Endothelial cell of umbilical vein (primary cell): ENCODE measurements around the gene HSPA9. TPM values are rescaled to one million over a fixed set of nuclear protein-coding genes. Genes with fewer than 3 reads are reported as not detected.

ENCODE experiments used
- BruUV-seq: library from RNA; stranded (reverse); fragments of 400-500 nt; replicated peaks from 2 replicates; lab custom pipeline; 2021; lab: Mats Ljungman, UMichigan
- CTCF ChIA-PET: fragments of 300-600, 350-600 bp; sonication (Branson Sonifier 250); formaldehyde crosslinking; loops from one replicate; lab custom pipeline; 2021; ENCODE audit warnings: antibody characterized with exemption, inconsistent platforms; lab: Charles Lee
- POLR2A ChIA-PET: fragments of 300-600, 350-600 bp; sonication (Branson Sonifier 250); formaldehyde crosslinking; loops from one replicate; lab custom pipeline; 2021; ENCODE audit warnings: antibody characterized with exemption, inconsistent platforms; lab: Charles Lee
- DNase-seq: peaks from one replicate; pipeline ENCODE4 v3.0.0-alpha.2; 2011; ENCODE audit warnings: low read depth, low spot score
- FAIRE-seq: peaks from 2 replicates; lab custom pipeline; 2011; peaks lifted over from hg19 to GRCh38; lab: Jason Lieb, UNC
- H2AFZ ChIP-seq: 2 replicates; pipeline ENCODE4 v1.6.0; 2012; ENCODE audit warnings: low read depth, low read length, control low read depth, inconsistent platforms
- H3K27ac ChIP-seq: 2 replicates; pipeline ENCODE4 v1.5.1; 2011; ENCODE audit warnings: low read depth, mild to moderate bottlenecking, control low read depth, low read length, moderate library complexity; ENCODE audit not compliant: insufficient read depth
- H3K27me3 ChIP-seq, 2 experiments: 2 replicates each; pipeline versions ENCODE4 v1.6.0 to v1.6.1; 2011; ENCODE audit warnings: low read length in 2 of 2, mixed read lengths in 1 of 2; ENCODE audit not compliant: control insufficient read depth in 2 of 2, insufficient read depth in 2 of 2
- H3K36me3 ChIP-seq, 2 experiments: 2 replicates in 1 of 2; 3 replicates in 1 of 2; pipeline ENCODE4 v1.5.1; 2011; ENCODE audit warnings: low read length in 2 of 2, mild to moderate bottlenecking in 1 of 2, moderate library complexity in 1 of 2; ENCODE audit not compliant: control insufficient read depth in 2 of 2, insufficient read depth in 2 of 2; ENCODE audit errors: extremely low read depth in 1 of 2
- H3K4me1 ChIP-seq: 3 replicates; pipeline ENCODE4 v1.5.1; 2011; ENCODE audit warnings: mild to moderate bottlenecking, low read length; ENCODE audit not compliant: control insufficient read depth, insufficient read depth; ENCODE audit errors: extremely low read depth
- H3K4me2 ChIP-seq: 2 replicates; pipeline ENCODE4 v1.6.1; 2011; ENCODE audit warnings: low read length, control low read depth, mixed read lengths; ENCODE audit not compliant: insufficient read depth
- H3K4me3 ChIP-seq, 3 experiments: fragments of 200-600 bp in 1 of 3; sonication (generic), shearing (Covaris generic) in 1 of 3; replicated peaks in 1 of 3; 2 replicates each; pipeline ENCODE4 v1.5.1; 2011 to 2016; ENCODE audit warnings: control low read depth in 3 of 3, low read length in 3 of 3, mild to moderate bottlenecking in 2 of 3, inconsistent platforms in 1 of 3, low read depth in 1 of 3, moderate library complexity in 1 of 3; ENCODE audit not compliant: insufficient read depth in 1 of 3
- H3K79me2 ChIP-seq: 2 replicates; pipeline ENCODE4 v1.6.0; 2012; ENCODE audit warnings: low read length, inconsistent platforms; ENCODE audit not compliant: control insufficient read depth, insufficient read depth
- H3K9ac ChIP-seq: replicated peaks from 2 replicates; pipeline ENCODE3; 2011; ENCODE audit warnings: low read length, control low read depth; ENCODE audit not compliant: insufficient read depth; ENCODE audit errors: extremely low read depth
- H3K9me1 ChIP-seq: replicated peaks from 3 replicates; pipeline ENCODE4 v1.6.0; 2011; ENCODE audit warnings: mild to moderate bottlenecking, low read length; ENCODE audit not compliant: control insufficient read depth, insufficient read depth; ENCODE audit errors: extremely low read depth
- H3K9me3 ChIP-seq: replicated peaks from 2 replicates; pipeline ENCODE4 v1.5.1; 2012; ENCODE audit warnings: low read length, inconsistent platforms; ENCODE audit not compliant: control insufficient read depth, insufficient read depth
- H4K20me1 ChIP-seq: replicated peaks from 2 replicates; pipeline ENCODE3; 2011; ENCODE audit warnings: mild to moderate bottlenecking, low read length; ENCODE audit not compliant: control insufficient read depth, insufficient read depth; ENCODE audit errors: extremely low read depth
- EZH2 ChIP-seq: IDR thresholded peaks from 2 replicates; pipeline ENCODE4 v1.6.1; 2012; ENCODE audit warnings: borderline replicate concordance, low read depth, mild to moderate bottlenecking, moderate library complexity, low read length, inconsistent platforms; ENCODE audit not compliant: severe bottlenecking
- FOS ChIP-seq: IDR thresholded peaks from 2 replicates; pipeline ENCODE4 v1.6.1; 2011; ENCODE audit warnings: mild to moderate bottlenecking, low read length, moderate library complexity, borderline replicate concordance; ENCODE audit not compliant: insufficient read depth
- GATA2 ChIP-seq: IDR thresholded peaks from 2 replicates; pipeline ENCODE4 v1.7.0; 2011; ENCODE audit warnings: low read depth, mild to moderate bottlenecking, moderate library complexity, mixed read lengths, low read length; ENCODE audit not compliant: insufficient read length, insufficient read depth
- JUN ChIP-seq: IDR thresholded peaks from 2 replicates; pipeline ENCODE4 v1.6.1; 2011; ENCODE audit warnings: borderline replicate concordance, low read depth; ENCODE audit not compliant: insufficient read length, insufficient read depth
- MAX ChIP-seq: IDR thresholded peaks from 2 replicates; pipeline ENCODE4 v1.6.1; 2011; ENCODE audit not compliant: insufficient read depth, insufficient read length
- MYC ChIP-seq: IDR thresholded peaks from one replicate; pipeline ENCODE4 v1.6.1; 2011; ENCODE audit warnings: mild to moderate bottlenecking, low read depth, low read length
- POLR2A ChIP-seq: IDR thresholded peaks from 2 replicates; pipeline ENCODE4 v1.6.1; 2012; ENCODE audit warnings: low read depth, mild to moderate bottlenecking, control low read depth, low read length
- POLR2AphosphoS5 ChIP-seq: IDR thresholded peaks from 2 replicates; pipeline ENCODE4 v1.6.1; 2012; ENCODE audit warnings: low read depth, mild to moderate bottlenecking, control low read depth, low read length, moderate library complexity; ENCODE audit not compliant: insufficient read depth
- dilution Hi-C: fragments of 300-500 bp; cut with MboI; formaldehyde crosslinking; loops from one replicate; pipeline ENCODE4 v1.15.0; 2019; ENCODE audit warnings: low sequenced_read_pairs; ENCODE audit not compliant: extremely low pct_ligation_motif_present
- intact Hi-C: fragments of 100-400 bp; cut with micrococcal nuclease; formaldehyde crosslinking; loops from one replicate; pipeline ENCODE4 v1.10.0; 2022
- polyA plus RNA-seq, 4 experiments: library from polyadenylated mRNA; depleted of rRNA in 3 of 4; stranded (reverse) in 3 of 4; unstranded in 1 of 4; fragments of >200 nt; gene quantifications; 2 replicates each; pipeline versions ENCODE4 v1.2.1 to v1.2.3, GENCODE V29; 2011 to 2012; ENCODE audit warnings: missing spikeins in 1 of 4
- total RNA-seq: library from RNA; stranded (reverse); gene quantifications from 2 replicates; pipeline ENCODE4 v1.2.3, GENCODE V29; 2021
- TF ChIP-seq, protein P1 (sequence below), 2 donors: IDR thresholded peaks; 1 replicate in 1 of 2; 2 replicates in 1 of 2; pipeline ENCODE4 v1.5.1; 2011; ENCODE audit warnings: low read length in 2 of 2, mild to moderate bottlenecking in 2 of 2, moderate library complexity in 2 of 2, control low read depth in 1 of 2, inconsistent platforms in 1 of 2, low read depth in 1 of 2; ENCODE audit not compliant: insufficient read depth in 1 of 2; ENCODE audit errors: extremely low read depth in 1 of 2

The HSPA9 gene
- total and polyA plus RNA-seq, 2 donors (not counting 3 experiments of a cell fraction or from before 2014, with no cell fraction given), result 99.6 to 192 TPM

- Histone ChIP-seq H3K9me1 (no peaks in the 10 kb centered on the region), H3K9me3 (no peaks in the 10 kb centered on the region), H3K79me2 (no peaks in the 10 kb centered on the region), H3K4me2 (no peak overlapping the region), H3K27me3 (peaks cover 9 to 20% of the 10 kb centered on the region in 2 experiments), H3K27ac (no peak overlapping the region), H3K4me1 (no peaks in the 10 kb centered on the region), H3K9ac (no peak overlapping the region), H2AFZ (no peak overlapping the region), H4K20me1 (no peaks in the 10 kb centered on the region), H3K4me3 (no peak overlapping the region), H3K36me3 (no peaks in the 10 kb centered on the region)
- CTCF ChIA-PET, result no interaction called here
- no peak for FAIRE-seq
- TF ChIP-seq MYC (no peak), MAX (no peak), POLR2A (no peak), EZH2 (no peak), FOS (no peak), POLR2AphosphoS5 (no peak), JUN (no peak), GATA2 (no peak)
- TF ChIP-seq, protein P1, sequence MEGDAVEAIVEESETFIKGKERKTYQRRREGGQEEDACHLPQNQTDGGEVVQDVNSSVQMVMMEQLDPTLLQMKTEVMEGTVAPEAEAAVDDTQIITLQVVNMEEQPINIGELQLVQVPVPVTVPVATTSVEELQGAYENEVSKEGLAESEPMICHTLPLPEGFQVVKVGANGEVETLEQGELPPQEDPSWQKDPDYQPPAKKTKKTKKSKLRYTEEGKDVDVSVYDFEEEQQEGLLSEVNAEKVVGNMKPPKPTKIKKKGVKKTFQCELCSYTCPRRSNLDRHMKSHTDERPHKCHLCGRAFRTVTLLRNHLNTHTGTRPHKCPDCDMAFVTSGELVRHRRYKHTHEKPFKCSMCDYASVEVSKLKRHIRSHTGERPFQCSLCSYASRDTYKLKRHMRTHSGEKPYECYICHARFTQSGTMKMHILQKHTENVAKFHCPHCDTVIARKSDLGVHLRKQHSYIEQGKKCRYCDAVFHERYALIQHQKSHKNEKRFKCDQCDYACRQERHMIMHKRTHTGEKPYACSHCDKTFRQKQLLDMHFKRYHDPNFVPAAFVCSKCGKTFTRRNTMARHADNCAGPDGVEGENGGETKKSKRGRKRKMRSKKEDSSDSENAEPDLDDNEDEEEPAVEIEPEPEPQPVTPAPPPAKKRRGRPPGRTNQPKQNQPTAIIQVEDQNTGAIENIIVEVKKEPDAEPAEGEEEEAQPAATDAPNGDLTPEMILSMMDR (IDR thresholded peaks at IDR 0.05; ENCODE audit: extremely low read depth in 1 of 2, insufficient read depth in 1 of 2, low read depth in 1 of 2, low read length in 2 of 2), result no peak
- dilution Hi-C loops (no loop called here), intact Hi-C loops (no loop called here)
- POLR2A ChIA-PET, result no interaction called here
- no TSS peak for BruUV-seq
- DNase-seq, result no peak
Observed at GRCh38 chr5:138597661-138598400, 22.6 kb upstream of the HSPA9 start.
